Epithelial cell of proximal tubule (primary cell): ENCODE data around the gene OR4D10. TPM values are rescaled to one million over a fixed set of nuclear protein-coding genes. Genes with fewer than 3 reads are reported as not detected.
"Not testable (repeated sequence)": the region's sequence is repeated elsewhere in the genome, so short reads cannot be mapped to it uniquely, and the experiment has no call there.

Source experiments
- DNase-seq: peaks from one replicate; pipeline ENCODE4 v3.0.0-alpha.2; 2011; ENCODE audit warnings: low read depth
- H3K4me3 ChIP-seq: 2 replicates; pipeline ENCODE4 v1.5.1; 2011; ENCODE audit warnings: low read depth, mild to moderate bottlenecking, low read length
- CTCF ChIP-seq: conservative IDR thresholded peaks from 2 replicates; pipeline ENCODE4 v1.5.1; 2012; ENCODE audit warnings: low read depth, mild to moderate bottlenecking, low read length
- total RNA-seq: library from RNA; depleted of rRNA; stranded (reverse); fragments of >200 nt; gene quantifications from 2 replicates; pipeline ENCODE4 v1.2.3, GENCODE V29; 2015

Gene OR4D10
- total RNA-seq, 1 donor from 2014 or later: not detected

- H3K4me3 ChIP-seq: no peak overlapping the region
- no peak for DNase-seq
- TF ChIP-seq CTCF: no peak
These were observed 2.1 kb downstream of the OR4D10 start for GRCh38 chr11:59475176-59475575.

- H3K4me3 ChIP-seq: no peak overlapping the region
- no peak for DNase-seq
- no peak for TF ChIP-seq CTCF
These were observed 6.8 kb downstream of the OR4D10 start for GRCh38 chr11:59479906-59480305.

GRCh38 chr11:59480359-59480758, 7.2 kb downstream of the OR4D10 start:
- no peak overlapping the region for H3K4me3 ChIP-seq
- DNase-seq: no peak
- no peak for TF ChIP-seq CTCF

GRCh38 chr11:59501931-59502330, 28.8 kb downstream of the OR4D10 start:
- DNase-seq: no peak

GRCh38 chr11:59503276-59503675, 30.2 kb downstream of the OR4D10 start, which contains the start of gene OR4D11:
TSS of gene OR4D11 (plus strand) at chr11:59503576. CDS start at chr11:59503576, 0 bp downstream.
- TF ChIP-seq CTCF: no peak
- no peak for DNase-seq
- no peak within 1 kb of the TSS for H3K4me3 ChIP-seq

More at GRCh38 chr11:59501931-59502330, 28.8 kb downstream of the OR4D10 start:
- no peak for TF ChIP-seq CTCF
- no peak overlapping the region for H3K4me3 ChIP-seq

- no peak for DNase-seq
- H3K4me3 ChIP-seq: no peak within 1 kb of the TSS
- no peak for TF ChIP-seq CTCF
These were observed 38.0 kb downstream of the OR4D10 start, which contains the start of gene OR4D9 for GRCh38 chr11:59510941-59511589. TSS of gene OR4D9 (plus strand) at chr11:59511539. CDS start at chr11:59514913, 3,374 bp downstream.

- TF ChIP-seq CTCF: no peak
- DNase-seq: no peak
- no peak overlapping the region for H3K4me3 ChIP-seq
These were observed 38.6 kb downstream of the OR4D10 start for GRCh38 chr11:59511675-59512074.

- not testable (repeated sequence) for DNase-seq, H3K4me3 ChIP-seq
These were observed 47.0 kb downstream of the OR4D10 start for GRCh38 chr11:59520139-59520538.
